Measurements from ENCODE around the gene MAU2.
"Not testable (repeated sequence)": the region's sequence is repeated elsewhere in the genome, so short reads cannot be mapped to it uniquely, and the experiment has no call there.

Gene MAU2

GRCh38 chr19:19362075-19362474, 41.4 kb downstream of the MAU2 start:
- no peaks in the 10 kb centered on the region for H3K79me2 ChIP-seq (ENCODE audit: control insufficient read depth, insufficient read depth, low read length, unreplicated experiment)
- no peaks in the 10 kb centered on the region for H3K36me3 ChIP-seq (ENCODE audit: insufficient read depth, low read length)
- no peaks in the 10 kb centered on the region for H3K4me1 ChIP-seq (ENCODE audit: control insufficient read depth, insufficient read depth, low read length, unreplicated experiment)
- H3K4me3 ChIP-seq (ENCODE audit: low read depth, low read length) = no peak overlapping the region
- H3K27me3 ChIP-seq (ENCODE audit: insufficient read depth, low read length) = no peaks in the 10 kb centered on the region
- no peak overlapping the region for H2AFZ ChIP-seq (ENCODE audit: low read length, unreplicated experiment)
- H3K27ac ChIP-seq (ENCODE audit: low read depth, low read length) = no peak overlapping the region

GRCh38 chr19:19366434-19367396, 46.1 kb downstream of the MAU2 start:
- Histone ChIP-seq H3K4me3 (ENCODE audit: low read depth, low read length) (no peak overlapping the region), H3K36me3 (ENCODE audit: insufficient read depth, low read length) (no peaks in the 10 kb centered on the region), H3K4me1 (ENCODE audit: control insufficient read depth, insufficient read depth, low read length, unreplicated experiment) (no peaks in the 10 kb centered on the region), H3K27ac (ENCODE audit: low read depth, low read length) (no peak overlapping the region), H3K27me3 (ENCODE audit: insufficient read depth, low read length) (no peaks in the 10 kb centered on the region), H2AFZ (ENCODE audit: low read length, unreplicated experiment) (no peak overlapping the region), H3K79me2 (ENCODE audit: control insufficient read depth, insufficient read depth, low read length, unreplicated experiment) (no peaks in the 10 kb centered on the region)

DNA sequence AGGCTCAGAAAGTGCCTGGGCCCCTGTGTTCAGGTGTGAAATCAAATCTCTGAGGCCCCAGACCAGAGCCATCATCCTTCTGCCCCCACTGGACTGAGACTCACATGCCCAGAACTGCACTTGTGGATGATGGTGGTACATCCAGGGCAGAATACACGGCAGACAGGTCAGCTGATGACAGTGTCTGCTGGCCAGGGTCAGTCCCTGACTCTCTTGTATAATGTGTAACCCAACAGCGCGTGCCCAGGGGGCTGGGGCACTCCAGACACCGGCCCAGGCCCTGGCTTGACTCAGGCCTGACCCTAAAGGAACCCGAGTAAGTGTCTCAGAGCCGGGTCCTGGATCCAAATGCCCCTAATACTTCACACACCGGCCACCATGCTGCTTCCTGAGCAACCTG, 47.5 kb downstream of the MAU2 start:
- Histone ChIP-seq H3K27ac (ENCODE audit: low read depth, low read length) (no peak overlapping the region), H2AFZ (ENCODE audit: low read length, unreplicated experiment) (no peak overlapping the region), H3K79me2 (ENCODE audit: control insufficient read depth, insufficient read depth, low read length, unreplicated experiment) (no peaks in the 10 kb centered on the region), H3K27me3 (ENCODE audit: insufficient read depth, low read length) (no peaks in the 10 kb centered on the region), H3K36me3 (ENCODE audit: insufficient read depth, low read length) (no peaks in the 10 kb centered on the region), H3K4me1 (ENCODE audit: control insufficient read depth, insufficient read depth, low read length, unreplicated experiment) (peaks cover 4% of the 10 kb centered on the region), H3K4me3 (ENCODE audit: low read depth, low read length) (no peak overlapping the region)

DNA sequence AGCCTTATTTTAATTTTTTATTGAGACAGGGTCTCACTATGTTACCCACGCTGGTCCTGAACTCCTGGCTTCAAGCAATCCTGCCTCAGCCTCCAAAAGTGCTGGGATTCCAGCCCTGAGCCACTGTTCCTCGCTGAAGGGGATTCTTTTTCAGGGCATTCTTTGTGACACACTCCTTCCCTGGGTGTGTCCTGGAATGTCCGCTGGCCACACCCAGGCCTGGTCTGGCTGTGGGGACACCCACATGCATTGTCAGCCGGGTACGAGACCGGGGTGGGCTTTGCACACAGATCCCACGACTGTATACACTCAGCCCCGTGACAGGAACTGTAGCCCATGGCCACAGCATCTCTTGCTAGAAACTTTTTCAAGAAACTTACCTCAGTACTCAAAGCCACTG, 50.4 kb downstream of the MAU2 start:
- Histone ChIP-seq H3K4me1 (ENCODE audit: control insufficient read depth, insufficient read depth, low read length, unreplicated experiment) (peaks cover 4% of the 10 kb centered on the region), H2AFZ (ENCODE audit: low read length, unreplicated experiment) (no peak overlapping the region), H3K27ac (ENCODE audit: low read depth, low read length) (no peak overlapping the region)

GRCh38 chr19:19372656-19373416, 52.2 kb downstream of the MAU2 start:
- Histone ChIP-seq H3K27ac (ENCODE audit: low read depth, low read length) (no peak overlapping the region), H3K4me1 (ENCODE audit: control insufficient read depth, insufficient read depth, low read length, unreplicated experiment) (peaks cover 4% of the 10 kb centered on the region), H3K79me2 (ENCODE audit: control insufficient read depth, insufficient read depth, low read length, unreplicated experiment) (no peaks in the 10 kb centered on the region), H3K36me3 (ENCODE audit: insufficient read depth, low read length) (no peaks in the 10 kb centered on the region), H2AFZ (ENCODE audit: low read length, unreplicated experiment) (peak overlapping the region; percentile 97), H3K27me3 (ENCODE audit: insufficient read depth, low read length) (no peaks in the 10 kb centered on the region), H3K4me3 (ENCODE audit: low read depth, low read length) (no peak overlapping the region; the same call in 1 of the 2 replicates)

More for the DNA sequence above, 50.4 kb downstream of the MAU2 start:
- H3K79me2 ChIP-seq (ENCODE audit: control insufficient read depth, insufficient read depth, low read length, unreplicated experiment) = no peaks in the 10 kb centered on the region
- H3K36me3 ChIP-seq (ENCODE audit: insufficient read depth, low read length) = no peaks in the 10 kb centered on the region
- H3K4me3 ChIP-seq (ENCODE audit: low read depth, low read length) = no peak overlapping the region
- H3K27me3 ChIP-seq (ENCODE audit: insufficient read depth, low read length) = no peaks in the 10 kb centered on the region

GRCh38 chr19:19379527-19379926, 58.9 kb downstream of the MAU2 start:
- Histone ChIP-seq H2AFZ (ENCODE audit: low read length, unreplicated experiment) (no peak overlapping the region), H3K27ac (ENCODE audit: low read depth, low read length) (no peak overlapping the region), H3K4me1 (ENCODE audit: control insufficient read depth, insufficient read depth, low read length, unreplicated experiment) (peaks cover 2% of the 10 kb centered on the region)

DNA sequence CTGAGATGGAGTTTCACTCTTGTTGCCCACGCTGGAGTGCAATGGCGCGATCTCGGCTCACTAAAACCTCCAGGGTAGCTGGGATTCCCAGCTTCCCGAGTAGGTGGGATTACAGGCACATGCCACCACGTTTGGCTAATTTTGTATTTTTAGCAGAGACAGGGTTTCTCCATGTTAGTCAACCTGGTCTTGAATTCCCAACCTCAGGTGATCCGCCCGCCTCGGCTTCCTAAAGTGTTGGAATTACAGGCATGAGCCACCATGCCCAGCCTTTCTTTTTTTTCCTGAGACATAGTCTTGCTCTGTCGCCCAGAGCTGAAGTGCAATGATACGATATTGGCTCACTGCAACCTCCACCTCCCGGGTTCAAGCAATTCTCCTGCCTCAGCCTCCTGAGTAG, 59.7 kb downstream of the MAU2 start:
- not testable (repeated sequence) for H3K4me1 ChIP-seq (ENCODE audit: control insufficient read depth, insufficient read depth, low read length, unreplicated experiment); H3K4me3 ChIP-seq (ENCODE audit: low read depth, low read length); H2AFZ ChIP-seq (ENCODE audit: low read length, unreplicated experiment); H3K27ac ChIP-seq (ENCODE audit: low read depth, low read length); H3K36me3 ChIP-seq (ENCODE audit: insufficient read depth, low read length); H3K27me3 ChIP-seq (ENCODE audit: insufficient read depth, low read length); H3K79me2 ChIP-seq (ENCODE audit: control insufficient read depth, insufficient read depth, low read length, unreplicated experiment)

More at GRCh38 chr19:19379527-19379926, 58.9 kb downstream of the MAU2 start:
- H3K36me3 ChIP-seq (ENCODE audit: insufficient read depth, low read length) = no peaks in the 10 kb centered on the region
- no peaks in the 10 kb centered on the region for H3K27me3 ChIP-seq (ENCODE audit: insufficient read depth, low read length)
- H3K4me3 ChIP-seq (ENCODE audit: low read depth, low read length) = no peak overlapping the region
- no peaks in the 10 kb centered on the region for H3K79me2 ChIP-seq (ENCODE audit: control insufficient read depth, insufficient read depth, low read length, unreplicated experiment)

GRCh38 chr19:19381007-19381926, 60.6 kb downstream of the MAU2 start:
- Histone ChIP-seq H3K36me3 (ENCODE audit: insufficient read depth, low read length) (no peaks in the 10 kb centered on the region), H2AFZ (ENCODE audit: low read length, unreplicated experiment) (no peak overlapping the region), H3K79me2 (ENCODE audit: control insufficient read depth, insufficient read depth, low read length, unreplicated experiment) (peaks cover 3% of the 10 kb centered on the region), H3K27ac (ENCODE audit: low read depth, low read length) (no peak overlapping the region), H3K4me1 (ENCODE audit: control insufficient read depth, insufficient read depth, low read length, unreplicated experiment) (peaks cover 3% of the 10 kb centered on the region), H3K27me3 (ENCODE audit: insufficient read depth, low read length) (no peaks in the 10 kb centered on the region), H3K4me3 (ENCODE audit: low read depth, low read length) (no peak overlapping the region)

DNA sequence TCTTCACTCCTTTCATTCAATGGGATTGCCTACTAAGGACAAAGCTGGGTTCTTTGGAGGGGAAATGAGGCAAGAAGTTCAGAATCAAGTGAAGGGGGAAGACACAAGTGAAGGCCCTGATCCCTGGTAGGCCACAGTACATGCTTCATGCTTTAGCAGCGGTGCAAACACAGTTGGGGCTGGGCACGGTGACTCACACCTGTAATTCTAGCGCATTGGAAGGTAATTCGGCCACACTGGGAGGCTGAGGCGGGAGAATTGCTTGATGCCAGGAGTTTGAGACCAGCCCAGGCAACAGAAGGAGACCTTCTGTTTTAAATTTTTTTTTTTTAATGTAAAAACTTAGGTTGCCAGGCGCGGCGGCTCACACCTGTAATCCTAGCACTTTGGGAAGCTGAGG, 61.5 kb downstream of the MAU2 start:
- Histone ChIP-seq H3K4me1 (ENCODE audit: control insufficient read depth, insufficient read depth, low read length, unreplicated experiment) (peaks cover 3% of the 10 kb centered on the region), H3K36me3 (ENCODE audit: insufficient read depth, low read length) (no peaks in the 10 kb centered on the region), H3K27me3 (ENCODE audit: insufficient read depth, low read length) (no peaks in the 10 kb centered on the region), H3K27ac (ENCODE audit: low read depth, low read length) (no peak overlapping the region), H3K79me2 (ENCODE audit: control insufficient read depth, insufficient read depth, low read length, unreplicated experiment) (peaks cover 12% of the 10 kb centered on the region), H2AFZ (ENCODE audit: low read length, unreplicated experiment) (no peak overlapping the region), H3K4me3 (ENCODE audit: low read depth, low read length) (no peak overlapping the region)

DNA sequence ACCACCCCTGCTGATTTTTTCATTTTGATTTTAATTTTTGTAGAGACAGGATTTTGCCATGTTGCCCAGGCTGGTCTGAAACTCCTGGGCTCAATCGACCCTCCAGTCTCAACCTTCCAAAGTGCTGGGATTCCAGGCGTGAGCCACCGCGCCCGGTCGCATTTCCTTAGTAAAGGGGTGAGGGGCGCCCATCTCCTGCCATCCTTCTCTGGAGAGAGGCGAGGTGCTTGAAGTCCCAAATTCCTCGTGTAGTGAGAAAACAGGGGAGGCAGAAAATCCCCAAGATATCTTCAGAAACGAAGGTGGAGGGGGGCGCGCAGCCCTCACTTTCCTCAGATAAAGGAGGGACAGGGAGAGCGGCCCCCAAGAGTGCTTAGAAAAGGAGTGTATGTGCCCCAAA, 63.9 kb downstream of the MAU2 start:
- no peaks in the 10 kb centered on the region for H3K36me3 ChIP-seq (ENCODE audit: insufficient read depth, low read length)
- peak overlapping the region; percentile 41; the same call in 1 of the 2 replicates for H3K27ac ChIP-seq (ENCODE audit: low read depth, low read length)
- H3K4me3 ChIP-seq (ENCODE audit: low read depth, low read length) = peak overlapping the region; percentile 81
- peaks cover 32% of the 10 kb centered on the region for H3K79me2 ChIP-seq (ENCODE audit: control insufficient read depth, insufficient read depth, low read length, unreplicated experiment)
- H3K4me1 ChIP-seq (ENCODE audit: control insufficient read depth, insufficient read depth, low read length, unreplicated experiment) = peaks cover 12% of the 10 kb centered on the region
- H2AFZ ChIP-seq (ENCODE audit: low read length, unreplicated experiment) = peak overlapping the region; percentile 48
- H3K27me3 ChIP-seq (ENCODE audit: insufficient read depth, low read length) = no peaks in the 10 kb centered on the region
